GM19023 (cell line): Measurements from ENCODE around the gene CD59.
"Not testable (repeated sequence)": the region's sequence is repeated elsewhere in the genome, so short reads cannot be mapped to it uniquely, and the experiment has no call there.

Source experiments
- ATAC-seq: cut with Tn5 transposase; IDR thresholded peaks from one replicate; pipeline ENCODE4 v1.9.1; 2021; ENCODE audit warnings: mild to moderate bottlenecking, moderate library complexity; ENCODE audit not compliant: unreplicated experiment

CD59 gene

GRCh38 chr11:33716243-33716642, 20.0 kb downstream of the CD59 start:
- ATAC-seq, result no peak

DNA sequence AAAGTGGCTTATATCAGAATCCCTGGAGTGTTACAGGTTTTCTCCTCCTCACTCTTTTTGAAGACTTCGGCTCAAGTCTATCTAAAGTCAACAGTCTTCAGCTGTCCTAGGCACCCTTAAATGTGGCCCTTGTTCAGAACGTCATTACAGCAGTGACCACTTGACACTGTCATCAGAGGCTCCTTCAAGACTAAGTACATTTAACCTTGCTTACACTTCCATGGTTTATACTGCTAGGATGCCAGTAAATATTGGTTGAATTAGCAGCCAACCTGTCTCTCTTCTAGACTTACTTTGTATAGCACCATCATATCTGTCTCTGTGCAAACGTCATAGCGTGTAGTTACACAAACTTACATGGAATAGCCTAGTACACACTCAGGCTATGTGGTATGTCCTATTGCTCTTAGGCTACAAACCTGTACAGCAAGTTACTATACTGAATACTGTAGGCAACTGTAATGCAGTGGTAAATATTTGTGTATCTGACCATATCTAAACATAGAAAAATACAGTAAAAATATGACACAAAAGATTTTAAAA, 22.3 kb downstream of the CD59 start:
- no peak for ATAC-seq

DNA sequence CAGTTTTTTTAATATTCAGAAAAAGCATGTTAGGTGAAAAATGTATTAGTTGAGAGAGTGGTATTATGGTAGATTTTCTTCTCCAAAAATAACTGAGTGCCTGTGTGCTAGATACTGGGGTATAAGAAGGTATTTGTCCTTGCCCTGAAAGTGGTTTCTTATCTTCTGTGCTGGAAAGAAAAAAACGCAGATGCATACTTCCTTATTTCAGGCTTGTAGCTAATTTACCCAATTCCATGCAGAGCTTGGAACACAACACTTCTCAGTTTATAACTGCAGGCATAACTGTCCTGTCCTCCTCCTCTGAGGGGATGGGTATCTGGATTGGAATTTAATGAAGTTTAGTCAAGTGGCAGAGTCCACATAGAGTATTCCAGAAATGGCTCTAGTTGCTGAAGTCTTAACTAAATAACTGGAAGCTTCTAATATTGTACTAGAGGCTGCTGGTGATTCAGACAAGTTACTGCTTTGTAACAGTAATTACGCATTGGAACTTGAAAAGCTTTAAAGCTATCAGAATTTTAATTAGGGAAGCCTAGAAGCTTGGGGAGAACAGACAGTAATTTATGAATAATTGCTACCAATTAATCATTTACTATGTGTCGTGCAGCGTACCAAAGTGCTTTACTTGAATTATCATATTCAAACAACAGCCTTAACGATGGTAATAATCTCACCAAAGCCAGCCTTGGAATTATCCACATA, 22.9 kb downstream of the CD59 start:
- ATAC-seq, result no peak

GRCh38 chr11:33712436-33712835, 23.8 kb downstream of the CD59 start:
- ATAC-seq, result no peak

- ATAC-seq, result no peak
Observed at GRCh38 chr11:33709466-33709865, 26.8 kb downstream of the CD59 start.

GRCh38 chr11:33708985-33709384, 27.2 kb downstream of the CD59 start:
- ATAC-seq, result no peak

GRCh38 chr11:33707831-33708230, 28.4 kb downstream of the CD59 start:
- not testable (repeated sequence) for ATAC-seq

DNA sequence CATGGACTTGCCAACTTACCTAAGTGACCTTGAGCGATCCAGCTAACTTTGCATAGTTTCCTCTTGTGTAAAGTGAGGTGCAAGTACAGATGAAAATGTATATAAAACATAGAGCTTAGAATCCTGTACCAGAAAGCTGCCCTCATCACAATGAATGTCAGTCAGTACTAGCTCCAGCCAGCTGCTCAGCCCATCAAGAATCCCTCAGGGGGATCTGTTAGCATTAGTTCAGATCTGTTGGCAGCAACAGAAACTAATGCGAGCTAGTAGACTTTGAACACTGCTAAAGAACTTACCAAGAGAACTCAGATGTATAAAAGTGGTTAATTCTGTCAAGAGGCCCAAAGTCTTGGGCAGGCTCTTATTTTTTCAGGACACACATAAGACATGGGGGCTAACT, 29.3 kb downstream of the CD59 start:
- no peak for ATAC-seq

DNA sequence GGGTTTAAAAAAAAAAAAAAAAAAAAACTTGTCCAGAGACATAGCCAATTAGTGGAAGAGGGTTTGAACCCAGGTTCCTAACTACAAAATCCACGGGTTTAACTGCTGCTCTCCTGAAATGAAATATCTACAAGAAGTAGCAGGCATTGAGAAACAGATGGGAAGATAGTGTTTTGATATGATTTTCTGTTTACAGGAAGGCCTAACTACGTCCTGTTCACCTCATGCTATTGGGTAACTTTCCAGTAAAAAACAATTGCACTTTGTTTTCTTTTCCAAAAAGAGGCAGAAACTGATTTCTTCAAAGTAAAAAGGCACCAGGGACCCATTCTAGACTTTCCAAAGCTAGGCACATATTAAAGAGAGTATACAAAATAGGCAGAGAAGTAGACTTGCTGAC, 29.7 kb downstream of the CD59 start:
- ATAC-seq, result no peak

DNA sequence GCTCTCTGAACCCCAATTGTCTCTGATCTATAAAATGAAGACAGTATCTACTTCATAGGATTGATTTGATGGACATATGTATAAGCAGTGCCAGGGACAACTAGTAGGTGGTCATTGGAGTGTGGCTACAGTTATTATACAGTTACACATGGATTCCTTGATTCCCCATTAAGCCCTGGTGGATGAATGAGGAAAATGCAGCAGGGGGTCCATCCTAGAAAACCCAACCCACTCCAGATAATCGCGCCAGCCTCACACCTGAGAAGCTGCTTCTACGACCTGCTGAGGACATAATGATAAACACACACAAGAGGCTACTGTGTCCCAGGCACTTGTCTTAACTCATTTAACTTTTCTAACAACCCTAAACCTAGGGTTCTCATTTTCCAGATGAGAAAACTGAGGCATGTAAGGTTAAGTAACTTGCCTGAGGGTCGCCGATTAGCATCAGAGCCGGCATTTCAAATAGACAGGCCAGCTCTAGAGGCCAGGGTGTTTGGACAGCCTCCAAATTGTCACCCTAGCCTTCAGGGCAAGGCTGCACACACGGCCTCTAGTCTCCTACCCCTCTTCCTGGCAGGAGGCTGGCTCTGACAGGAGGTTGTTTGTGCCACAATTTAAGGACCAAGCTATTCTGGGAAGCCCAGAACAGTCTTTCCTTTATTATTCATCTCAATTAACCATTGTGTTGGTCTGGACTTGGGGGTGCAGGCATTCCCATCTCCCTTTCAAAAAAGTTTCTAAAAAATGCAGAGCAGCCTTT, 31.8 kb downstream of the CD59 start:
- ATAC-seq, result no peak

GRCh38 chr11:33703788-33704187, 32.4 kb downstream of the CD59 start:
- no peak for ATAC-seq

GRCh38 chr11:33703234-33703633, 33.0 kb downstream of the CD59 start:
- ATAC-seq, result no peak

DNA sequence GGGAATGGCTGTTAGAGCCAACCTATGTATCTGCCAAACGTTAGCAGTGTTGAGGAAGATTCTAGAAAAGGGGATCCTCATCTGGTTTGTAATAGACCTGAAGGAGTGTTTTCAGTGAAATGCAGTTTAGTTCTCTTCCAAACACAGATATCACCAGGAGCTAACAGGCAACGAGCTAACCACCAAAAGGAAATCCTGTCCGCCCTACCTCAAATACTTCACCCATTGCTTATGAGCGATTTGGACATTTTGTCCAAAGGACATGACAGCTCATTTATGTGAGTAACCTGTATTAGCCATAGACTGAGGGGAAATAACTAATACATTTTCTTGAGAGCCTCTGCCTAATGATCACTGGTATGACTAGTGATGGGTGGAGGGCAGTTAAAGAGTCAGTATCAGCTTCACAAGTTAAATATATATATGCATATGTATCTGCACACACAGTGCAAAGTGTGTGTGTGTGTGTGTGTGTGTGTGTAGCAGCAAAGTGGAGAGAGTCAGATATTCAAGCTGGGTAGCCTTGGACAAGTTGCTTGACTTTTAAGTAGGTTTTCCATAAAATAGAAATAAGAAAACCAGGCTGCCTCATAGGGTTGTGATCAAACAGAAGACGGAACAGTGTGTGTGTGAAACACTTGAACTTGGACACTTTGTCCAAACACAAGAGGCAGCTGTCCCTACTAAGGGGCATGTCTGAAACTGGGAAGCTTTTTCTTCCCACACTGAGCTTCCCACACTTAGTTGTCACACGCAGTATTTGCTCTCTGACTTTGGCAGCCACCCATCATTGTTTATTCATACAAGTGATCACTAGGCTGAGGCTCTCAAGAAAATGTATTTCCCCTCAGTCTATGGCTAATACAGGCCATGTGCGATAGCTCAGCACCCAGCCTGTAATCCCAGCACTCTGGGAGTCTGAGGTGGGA, 34.7 kb downstream of the CD59 start:
- ATAC-seq, result no peak

DNA sequence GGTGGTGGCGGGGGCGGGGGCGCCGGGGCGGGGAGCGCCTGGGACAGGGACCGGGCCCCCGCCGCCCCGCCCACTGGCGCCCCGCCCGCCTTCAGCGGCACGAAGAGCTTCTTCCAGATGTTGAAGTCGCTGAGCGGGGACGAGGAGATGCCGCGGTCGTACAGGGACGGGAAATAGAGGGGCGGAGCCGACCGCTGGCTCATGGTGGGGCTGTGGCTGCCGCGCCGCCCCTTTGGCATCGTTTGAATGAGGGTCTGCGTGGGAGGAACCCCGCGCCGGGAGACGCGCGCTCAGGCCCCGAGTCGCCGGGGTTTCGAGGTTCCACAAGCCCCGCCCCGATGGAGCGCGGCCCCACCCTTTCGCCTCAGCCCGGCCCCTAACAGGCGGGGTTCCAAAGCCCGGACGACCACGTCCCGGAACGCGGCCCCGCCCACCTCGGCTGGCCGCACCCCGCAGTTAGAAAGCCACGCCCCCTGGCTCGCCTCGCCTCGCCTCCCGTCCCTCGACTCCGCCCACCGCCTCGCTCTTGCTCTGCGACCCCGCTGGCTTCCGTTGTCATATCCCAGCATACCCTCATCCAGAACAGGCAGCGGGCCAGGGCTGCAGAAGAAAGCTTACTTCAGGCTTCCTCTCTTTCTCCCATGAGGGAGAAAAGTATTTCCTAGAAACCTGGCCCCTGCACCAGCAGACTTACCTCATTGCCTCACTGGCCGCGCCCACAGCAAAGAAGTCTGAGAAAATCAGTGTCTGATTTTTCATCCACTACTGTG, 35.5 kb downstream of the CD59 start, which contains the start of gene C11orf91:
Gene C11orf91 (minus strand): TSS at position 325 of the 770 bp plus-strand sequence. CDS start 86 bp downstream, at position 239.
- peak; percentile 90 for ATAC-seq

DNA sequence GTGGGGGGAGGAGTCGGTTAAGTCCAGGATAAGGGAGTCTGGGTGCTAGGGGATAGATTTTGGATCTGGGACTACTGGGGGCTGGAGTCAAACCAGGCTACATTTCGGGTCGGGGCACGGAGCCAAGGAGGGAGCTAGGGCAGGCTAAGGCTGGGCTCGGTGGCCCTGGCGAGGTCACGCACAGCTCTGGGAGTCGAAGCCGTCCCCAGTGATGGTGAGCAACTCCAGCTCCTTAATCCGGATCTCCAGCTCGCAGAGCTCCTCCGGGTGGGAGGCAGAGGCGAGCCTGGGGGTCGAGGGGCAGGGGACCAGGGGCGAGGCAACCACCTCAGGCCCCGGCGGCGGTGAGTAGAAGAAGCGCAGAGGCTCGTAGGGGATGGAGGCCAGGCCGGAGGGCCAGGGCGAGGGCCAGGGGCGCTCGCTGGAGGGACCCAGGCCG, 36.1 kb downstream of the CD59 start:
- ATAC-seq, result no peak

DNA sequence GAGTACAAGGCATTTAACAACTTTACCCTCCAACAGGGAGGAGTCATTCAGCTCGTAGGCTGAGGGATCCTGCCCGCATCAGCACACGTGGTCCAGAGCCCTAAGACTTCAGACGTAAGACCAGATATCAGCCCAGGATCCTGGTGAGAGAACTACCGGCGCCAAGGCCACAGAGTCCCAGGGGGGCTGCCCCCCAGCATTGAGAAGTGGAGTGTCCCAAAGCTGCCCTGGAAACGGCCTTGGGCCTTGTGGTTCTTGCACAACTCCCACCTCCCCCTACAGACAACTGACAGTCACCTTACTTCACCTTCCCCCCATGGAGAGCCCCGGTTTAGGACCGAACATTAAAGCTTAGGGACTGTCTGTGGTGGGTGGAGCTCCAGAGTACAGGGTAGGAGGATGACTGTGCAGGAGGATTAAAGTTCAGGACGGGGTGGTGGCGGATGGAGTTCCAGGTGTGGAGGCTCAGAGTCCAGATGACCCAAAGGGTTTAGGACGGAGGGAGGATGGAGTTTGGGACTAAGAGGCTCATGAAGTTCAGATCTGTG, 36.6 kb downstream of the CD59 start:
- ATAC-seq, result no peak

- no peak for ATAC-seq
Observed at GRCh38 chr11:33698921-33699320, 37.3 kb downstream of the CD59 start.

DNA sequence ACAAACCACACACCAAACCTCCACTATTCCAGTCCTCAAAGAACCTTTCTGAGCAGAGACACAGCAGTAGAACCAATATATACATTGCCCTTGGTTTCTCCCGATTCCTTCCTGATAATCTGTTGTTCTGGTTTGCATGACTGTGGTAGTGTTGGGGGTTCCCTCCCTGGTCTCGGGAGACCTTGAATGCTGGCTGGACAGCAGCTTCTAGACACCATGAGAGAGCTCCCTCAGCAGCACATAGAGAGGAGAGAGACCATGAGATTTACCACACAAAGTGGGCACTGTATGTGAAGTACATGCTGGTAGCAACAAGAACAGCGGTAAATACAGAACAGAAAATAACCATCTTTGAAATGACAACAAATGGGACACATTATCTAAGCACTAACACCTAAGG, 38.2 kb downstream of the CD59 start:
- ATAC-seq, result no peak

- no peak for ATAC-seq
Observed at GRCh38 chr11:33696931-33697638, 39.1 kb downstream of the CD59 start.
